CD4-positive, alpha-beta T cell (primary cell): ENCODE data around the gene SSTR5. TPM values are rescaled to one million over a fixed set of nuclear protein-coding genes. Genes with fewer than 3 reads are reported as not detected.

Experiments used
- ATAC-seq: fragments of 200-7000 bp; cut with Tn5 transposase; one replicate; pipeline ENCODE4 v1.10.0; 2022; ENCODE audit warnings: mild to moderate bottlenecking; ENCODE audit not compliant: poor library complexity
- CTCF ChIA-PET: fragments of 350-600 bp; sonication (Branson Sonifier 250); formaldehyde crosslinking; loops from one replicate; lab custom pipeline; 2021; ENCODE audit warnings: antibody characterized with exemption, inconsistent platforms; lab: Charles Lee
- POLR2A ChIA-PET: fragments of 350-600 bp; sonication (Branson Sonifier 250); formaldehyde crosslinking; loops from one replicate; lab custom pipeline; 2021; ENCODE audit warnings: antibody characterized with exemption, inconsistent platforms; lab: Charles Lee
- DNase-seq, 14 experiments: peaks; one replicate each; pipeline ENCODE4 v3.0.0-alpha.2; 2013 to 2020; ENCODE audit warnings: mixed read lengths in 2 of 14
- H3K27ac ChIP-seq, 2 donors: one replicate each; pipeline versions ENCODE4 v1.5.1 to v1.7.0; 2013; ENCODE audit warnings: low read length in 2 of 2, low read depth in 1 of 2, mild to moderate bottlenecking in 1 of 2
- H3K27me3 ChIP-seq, 2 experiments: 1 replicate in 1 of 2; 2 replicates in 1 of 2; pipeline versions ENCODE4 v1.6.1 to v1.7.0; 2013; ENCODE audit warnings: low read length in 2 of 2, control low read depth in 1 of 2, mild to moderate bottlenecking in 1 of 2, moderate library complexity in 1 of 2; ENCODE audit not compliant: insufficient read depth in 2 of 2, control insufficient read depth in 1 of 2
- H3K36me3 ChIP-seq: one replicate; pipeline ENCODE4 v1.6.1; 2013; ENCODE audit warnings: low read length, control low read depth; ENCODE audit not compliant: insufficient read depth
- H3K4me1 ChIP-seq: one replicate; pipeline ENCODE4 v1.6.1; 2013; ENCODE audit warnings: low read length, control low read depth; ENCODE audit not compliant: insufficient read depth
- H3K4me3 ChIP-seq: one replicate; pipeline ENCODE4 v1.5.1; 2013; ENCODE audit warnings: mild to moderate bottlenecking, low read length, moderate library complexity
- H3K9me3 ChIP-seq, 2 experiments: 1 replicate in 1 of 2; 2 replicates in 1 of 2; pipeline versions ENCODE4 v1.6.1 to v1.7.0; 2013; ENCODE audit warnings: low read length in 2 of 2, mild to moderate bottlenecking in 2 of 2, control low read depth in 1 of 2, moderate library complexity in 1 of 2; ENCODE audit not compliant: control insufficient read depth in 1 of 2, insufficient read depth in 1 of 2
- H3K27ac Mint-ChIP-seq: one replicate; pipeline ENCODE4 v1.8.0; 2020; ENCODE audit warnings: mixed read lengths
- H3K27me3 Mint-ChIP-seq: one replicate; pipeline ENCODE4 v1.8.0; 2021; ENCODE audit warnings: mixed read lengths
- H3K36me3 Mint-ChIP-seq: one replicate; pipeline ENCODE4 v1.8.0; 2021; ENCODE audit warnings: low read depth, mixed read lengths
- H3K4me1 Mint-ChIP-seq: one replicate; pipeline ENCODE4 v1.8.0; 2021; ENCODE audit warnings: low read depth, mixed read lengths
- H3K4me3 Mint-ChIP-seq: one replicate; pipeline ENCODE4 v1.8.0; 2020; ENCODE audit warnings: mild to moderate bottlenecking, mixed read lengths
- H3K9me3 Mint-ChIP-seq: one replicate; pipeline ENCODE4 v1.8.0; 2020; ENCODE audit warnings: mixed read lengths
- intact Hi-C, 2 experiments: fragments of 100-400 bp; cut with DNase I in 1 of 2; cut with micrococcal nuclease in 1 of 2; formaldehyde crosslinking; loops; one replicate each; pipeline versions ENCODE4 v1.15.1 to v1.9.0; 2023 to 2025; cut with DNase I, micrococcal nuclease
- total RNA-seq, 174 experiments: library from RNA in 2 of 174; stranded (reverse) in 2 of 174; gene quantifications; one replicate each; pipeline ENCODE4 v1.2.3 and lab custom pipeline; 2021 to 2026
- TF ChIP-seq, protein P1 (sequence below): fragments of 200-600 bp; IDR thresholded peaks from one replicate; pipeline ENCODE4 v1.8.0; 2022; ENCODE audit warnings: antibody characterized with exemption, mild to moderate bottlenecking

The SSTR5 gene
- total RNA-seq, 2 experiments from 2014 or later: not detected

DNA sequence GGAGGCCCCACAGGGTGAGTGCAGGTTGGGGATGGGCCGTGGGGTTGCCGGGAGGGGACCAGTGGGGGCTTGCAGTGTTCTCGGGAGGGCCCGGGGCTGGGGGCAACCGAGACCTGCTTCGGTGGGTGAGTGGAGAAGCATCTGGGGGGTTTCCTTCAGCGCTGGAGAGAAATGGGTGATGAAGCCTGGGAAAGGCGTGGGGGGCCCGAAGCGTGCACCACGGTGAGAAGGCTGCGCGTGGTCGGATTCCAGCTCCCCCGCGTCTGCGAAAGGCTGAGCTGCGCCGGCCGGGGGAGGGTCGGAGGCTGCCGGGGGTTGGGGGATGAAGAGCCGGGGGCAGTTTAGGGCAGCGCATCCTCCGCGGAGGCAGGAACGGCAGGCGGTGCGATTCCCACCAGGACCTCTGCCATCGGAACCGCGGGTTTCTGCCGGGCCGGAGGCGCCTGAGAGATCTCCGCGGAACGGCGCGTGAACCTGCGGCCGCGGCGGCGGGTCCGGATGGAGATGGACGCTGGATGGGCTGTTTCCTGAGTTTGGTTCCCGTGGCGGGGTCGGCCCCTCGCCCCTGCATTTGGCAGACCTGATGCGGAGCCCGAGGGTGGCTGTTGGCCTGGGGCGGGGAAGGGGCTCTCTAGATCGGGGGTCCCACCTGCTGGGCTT is 6.9 kb upstream of the SSTR5 start:
- Mint-ChIP-seq H3K4me1 (no peaks in the 10 kb centered on the region), H3K36me3 (no peaks in the 10 kb centered on the region), H3K9me3 (no peaks in the 10 kb centered on the region), H3K4me3 (no peak overlapping the region), H3K27me3 (peaks cover 34% of the 10 kb centered on the region), H3K27ac (no peak overlapping the region)
- DNase-seq (no peak), ATAC-seq (no peak)
- H3K36me3 ChIP-seq: no peaks in the 10 kb centered on the region
- CTCF ChIA-PET: no interaction called here
- TF ChIP-seq, protein P1, sequence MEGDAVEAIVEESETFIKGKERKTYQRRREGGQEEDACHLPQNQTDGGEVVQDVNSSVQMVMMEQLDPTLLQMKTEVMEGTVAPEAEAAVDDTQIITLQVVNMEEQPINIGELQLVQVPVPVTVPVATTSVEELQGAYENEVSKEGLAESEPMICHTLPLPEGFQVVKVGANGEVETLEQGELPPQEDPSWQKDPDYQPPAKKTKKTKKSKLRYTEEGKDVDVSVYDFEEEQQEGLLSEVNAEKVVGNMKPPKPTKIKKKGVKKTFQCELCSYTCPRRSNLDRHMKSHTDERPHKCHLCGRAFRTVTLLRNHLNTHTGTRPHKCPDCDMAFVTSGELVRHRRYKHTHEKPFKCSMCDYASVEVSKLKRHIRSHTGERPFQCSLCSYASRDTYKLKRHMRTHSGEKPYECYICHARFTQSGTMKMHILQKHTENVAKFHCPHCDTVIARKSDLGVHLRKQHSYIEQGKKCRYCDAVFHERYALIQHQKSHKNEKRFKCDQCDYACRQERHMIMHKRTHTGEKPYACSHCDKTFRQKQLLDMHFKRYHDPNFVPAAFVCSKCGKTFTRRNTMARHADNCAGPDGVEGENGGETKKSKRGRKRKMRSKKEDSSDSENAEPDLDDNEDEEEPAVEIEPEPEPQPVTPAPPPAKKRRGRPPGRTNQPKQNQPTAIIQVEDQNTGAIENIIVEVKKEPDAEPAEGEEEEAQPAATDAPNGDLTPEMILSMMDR: no peak
- peaks cover 25 to 44% of the 10 kb centered on the region in 2 experiments for H3K27me3 ChIP-seq
- peaks cover 0 to 36% of the 10 kb centered on the region in 2 experiments for H3K9me3 ChIP-seq
- POLR2A ChIA-PET: no interaction called here
- H3K27ac ChIP-seq: no peak overlapping the region
- no peak overlapping the region for H3K4me3 ChIP-seq
- no peaks in the 10 kb centered on the region for H3K4me1 ChIP-seq
- intact Hi-C loops: no loop called here

DNA sequence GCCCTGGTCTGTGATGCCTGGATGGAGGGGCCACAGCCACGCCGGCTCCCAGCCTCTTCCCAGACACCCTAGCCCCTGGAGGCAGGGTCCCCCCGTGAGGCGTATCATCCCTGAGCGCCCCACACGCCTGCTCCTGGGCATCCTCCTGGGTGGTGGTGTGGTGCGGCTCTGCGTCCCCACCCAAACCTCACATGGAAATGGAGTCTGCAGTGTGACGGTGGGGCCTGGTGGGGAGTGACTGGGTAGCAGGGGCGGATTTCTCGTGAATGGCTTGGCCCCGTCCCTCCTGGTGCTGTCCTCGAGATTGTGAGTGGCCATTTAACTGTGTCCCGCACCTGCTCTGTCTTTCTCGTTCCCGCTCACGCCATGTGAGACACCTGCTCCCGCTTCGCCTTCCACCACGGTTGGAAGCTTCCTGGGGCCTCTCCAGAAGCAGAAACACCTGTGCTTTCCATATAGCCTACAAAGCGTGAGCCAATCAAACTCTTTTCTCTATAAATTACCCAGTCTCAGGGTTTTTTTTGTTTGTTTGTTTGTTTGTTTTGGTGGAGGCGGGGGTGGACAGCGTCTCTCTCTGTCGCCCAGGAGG is 5.9 kb upstream of the SSTR5 start:
- H3K27me3 Mint-ChIP-seq: peaks cover 34% of the 10 kb centered on the region
- H3K4me3 Mint-ChIP-seq: no peak overlapping the region
- Histone ChIP-seq H3K9me3 (peaks cover 0 to 37% of the 10 kb centered on the region in 2 experiments), H3K27me3 (peaks cover 31 to 55% of the 10 kb centered on the region in 2 experiments), H3K27ac (no peak overlapping the region), H3K4me3 (no peak overlapping the region), H3K4me1 (no peaks in the 10 kb centered on the region), H3K36me3 (no peaks in the 10 kb centered on the region)
- H3K4me1 Mint-ChIP-seq: no peaks in the 10 kb centered on the region
- no peaks in the 10 kb centered on the region for H3K36me3 Mint-ChIP-seq
- no peak overlapping the region for H3K27ac Mint-ChIP-seq
- intact Hi-C loops: no loop called here
- ChIA-PET CTCF (no interaction called here), POLR2A (no interaction called here)
- ATAC-seq (no peak), DNase-seq (no peak)
- no peaks in the 10 kb centered on the region for H3K9me3 Mint-ChIP-seq
- TF ChIP-seq, protein P1: no peak

DNA sequence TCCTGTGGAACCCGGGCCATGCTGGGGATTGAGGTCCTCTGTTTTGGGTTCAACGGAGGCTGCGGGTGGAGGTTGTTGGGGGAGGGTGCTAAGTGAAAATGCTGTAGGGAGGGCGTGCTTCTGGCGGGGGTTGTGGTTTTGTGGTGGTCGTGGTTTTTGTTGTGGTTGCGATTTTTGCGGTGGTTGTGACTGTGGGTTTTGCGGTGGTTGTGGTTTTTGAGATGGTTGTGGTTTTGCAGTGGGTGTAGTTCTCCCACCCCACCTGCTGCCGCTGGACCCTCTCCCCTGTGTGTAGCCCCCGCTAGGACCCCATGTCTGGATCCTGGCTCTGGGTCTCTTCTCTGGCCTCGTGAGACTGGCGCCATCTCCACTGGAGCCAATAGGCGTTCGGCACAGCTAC is 4.9 kb upstream of the SSTR5 start:
- TF ChIP-seq, protein P1: no peak
- peaks cover 39% of the 10 kb centered on the region for H3K27me3 Mint-ChIP-seq
- H3K27ac Mint-ChIP-seq: no peak overlapping the region
- H3K4me3 ChIP-seq: no peak overlapping the region
- H3K36me3 Mint-ChIP-seq: no peaks in the 10 kb centered on the region
- DNase-seq: no peak
- peaks cover 38 to 62% of the 10 kb centered on the region in 2 experiments for H3K27me3 ChIP-seq
- H3K27ac ChIP-seq: no peak overlapping the region
- H3K36me3 ChIP-seq: no peaks in the 10 kb centered on the region
- ChIA-PET CTCF (no interaction called here), POLR2A (no interaction called here)
- intact Hi-C loops: no loop called here
- H3K9me3 ChIP-seq: peaks cover 0 to 37% of the 10 kb centered on the region in 2 experiments
- H3K4me3 Mint-ChIP-seq: no peak overlapping the region
- no peaks in the 10 kb centered on the region for H3K9me3 Mint-ChIP-seq
- no peak for ATAC-seq
- no peaks in the 10 kb centered on the region for H3K4me1 Mint-ChIP-seq
- no peaks in the 10 kb centered on the region for H3K4me1 ChIP-seq
